IMR-90 (cell line): ENCODE measurements around the gene FAM83C. TPM values are rescaled to one million over a fixed set of nuclear protein-coding genes. Genes with fewer than 3 reads are reported as not detected.

Experiments used
- ATAC-seq: fragments of 200-7000 bp; cut with Tn5 transposase; 2 replicates; pipeline ENCODE4 v1.9.1; 2020; ENCODE audit warnings: low read depth, mild to moderate bottlenecking, moderate library complexity
- BruUV-seq: library from RNA; stranded (reverse); fragments of 400-500 nt; replicated peaks from 2 replicates; lab custom pipeline; 2021; lab: Mats Ljungman, UMichigan
- CTCF ChIA-PET: fragments of 300-600 bp; formaldehyde crosslinking; extraction: SDS; loops from one replicate; lab custom pipeline; 2021; ENCODE audit warnings: antibody characterized with exemption; lab: Yijun Ruan, JAX
- POLR2A ChIA-PET: fragments of 300-600 bp; sonication (Branson Sonifier 250); formaldehyde crosslinking; loops from one replicate; lab custom pipeline; 2022; ENCODE audit warnings: antibody characterized with exemption; ENCODE audit not compliant: unreplicated experiment; lab: Charles Lee
- DNase-seq: peaks from one replicate; pipeline ENCODE4 v3.0.0; 2013
- H2AFZ ChIP-seq: replicated peaks from 2 replicates; pipeline ENCODE3; 2013; ENCODE audit warnings: low read length, mild to moderate bottlenecking; ENCODE audit not compliant: poor library complexity
- H2AK5ac ChIP-seq: 2 replicates; pipeline ENCODE4 v1.6.1; 2013; ENCODE audit warnings: low read depth, low read length, inconsistent platforms
- H2AK9ac ChIP-seq: replicated peaks from 2 replicates; pipeline ENCODE3; 2013; ENCODE audit warnings: mild to moderate bottlenecking, low read depth, low read length, moderate library complexity; ENCODE audit not compliant: poor library complexity
- H2BK120ac ChIP-seq: 2 replicates; pipeline ENCODE4 v1.6.1; 2013; ENCODE audit warnings: low read depth, low read length, inconsistent platforms
- H2BK15ac ChIP-seq: 3 replicates; pipeline ENCODE4 v1.6.1; 2013; ENCODE audit warnings: low read depth, low read length, inconsistent platforms
- H2BK20ac ChIP-seq: 2 replicates; pipeline ENCODE4 v1.6.1; 2013; ENCODE audit warnings: low read depth, mild to moderate bottlenecking, inconsistent platforms, low read length, moderate library complexity
- H2BK5ac ChIP-seq: 2 replicates; pipeline ENCODE4 v1.6.1; 2013; ENCODE audit warnings: mild to moderate bottlenecking, low read depth, low read length, inconsistent platforms; ENCODE audit not compliant: poor library complexity, severe bottlenecking
- H3K14ac ChIP-seq: replicated peaks from 2 replicates; pipeline ENCODE4 v1.6.1; 2013; ENCODE audit warnings: low read depth, low read length, inconsistent platforms
- H3K18ac ChIP-seq: 2 replicates; pipeline ENCODE4 v1.6.1; 2013; ENCODE audit warnings: low read depth, low read length, control low read depth
- H3K23ac ChIP-seq: 2 replicates; pipeline ENCODE4 v1.6.1; 2013; ENCODE audit warnings: low read depth, low read length, inconsistent platforms
- H3K27ac ChIP-seq: 2 replicates; pipeline ENCODE4 v1.5.1; 2013; ENCODE audit warnings: mild to moderate bottlenecking, control low read depth, low read length; ENCODE audit not compliant: insufficient read depth
- H3K27me3 ChIP-seq: 2 replicates; pipeline ENCODE4 v1.6.1; 2013; ENCODE audit warnings: low read length; ENCODE audit not compliant: control insufficient read depth, insufficient read depth
- H3K36me3 ChIP-seq: 2 replicates; pipeline ENCODE4 v1.6.1; 2013; ENCODE audit warnings: low read length, mixed read lengths; ENCODE audit not compliant: control insufficient read depth, insufficient read depth
- H3K4ac ChIP-seq: 2 replicates; pipeline ENCODE4 v1.6.1; 2013; ENCODE audit warnings: low read depth, low read length, inconsistent platforms
- H3K4me1 ChIP-seq: 2 replicates; pipeline ENCODE4 v1.6.1; 2013; ENCODE audit warnings: low read length, mixed read lengths; ENCODE audit not compliant: control insufficient read depth, insufficient read depth
- H3K4me2 ChIP-seq: 2 replicates; pipeline ENCODE4 v1.6.1; 2013; ENCODE audit warnings: low read depth, mild to moderate bottlenecking, control low read depth, low read length, moderate library complexity
- H3K4me3 ChIP-seq: 2 replicates; pipeline ENCODE4 v1.5.1; 2013; ENCODE audit warnings: low read depth, mild to moderate bottlenecking, control low read depth, low read length, moderate library complexity; ENCODE audit not compliant: insufficient read depth
- H3K56ac ChIP-seq: 2 replicates; pipeline ENCODE4 v1.6.1; 2013; ENCODE audit warnings: low read length, inconsistent platforms; ENCODE audit not compliant: insufficient read depth; ENCODE audit errors: extremely low read depth
- H3K79me1 ChIP-seq, 2 experiments: 2 replicates each; pipeline ENCODE4 v1.6.1; 2013; ENCODE audit warnings: low read length in 2 of 2, inconsistent platforms in 1 of 2, low read depth in 1 of 2
- H3K9ac ChIP-seq: 2 replicates; pipeline ENCODE4 v1.6.1; 2013; ENCODE audit warnings: low read depth, low read length, control low read depth
- H3K9me1 ChIP-seq: 2 replicates; pipeline ENCODE4 v1.6.1; 2013; ENCODE audit warnings: low read length, inconsistent platforms; ENCODE audit not compliant: insufficient read depth
- H3K9me3 ChIP-seq: 2 replicates; pipeline ENCODE4 v1.6.1; 2013; ENCODE audit warnings: low read length; ENCODE audit not compliant: control insufficient read depth, insufficient read depth
- H4K20me1 ChIP-seq: 2 replicates; pipeline ENCODE4 v1.6.1; 2013; ENCODE audit warnings: low read length, inconsistent platforms; ENCODE audit not compliant: insufficient read depth
- H4K5ac ChIP-seq: 2 replicates; pipeline ENCODE4 v1.6.1; 2013; ENCODE audit warnings: mild to moderate bottlenecking, low read depth, low read length, control low read depth
- H4K8ac ChIP-seq, 2 experiments: 2 replicates each; pipeline ENCODE4 v1.6.1; 2013; ENCODE audit warnings: low read depth in 2 of 2, low read length in 2 of 2, control low read depth in 1 of 2, inconsistent platforms in 1 of 2
- H4K91ac ChIP-seq: 2 replicates; pipeline ENCODE4 v1.6.1; 2013; ENCODE audit warnings: low read depth, low read length, inconsistent platforms; ENCODE audit not compliant: insufficient read depth
- CEBPB ChIP-seq: IDR thresholded peaks from 2 replicates; pipeline ENCODE4 v1.6.1; 2012; ENCODE audit warnings: low read depth, low read length, improper control_type of control experiment
- CHD1 ChIP-seq: IDR thresholded peaks from 2 replicates; pipeline ENCODE4 v1.6.1; 2012; ENCODE audit warnings: low read depth, low read length, improper control_type of control experiment
- FOS ChIP-seq: fragments of 150-350 bp; IDR thresholded peaks from 2 replicates; pipeline ENCODE4 v1.6.1; 2016; ENCODE audit warnings: low read depth, low read length
- MAFK ChIP-seq: IDR thresholded peaks from 2 replicates; pipeline ENCODE4 v1.6.1; 2012; ENCODE audit warnings: low read depth, low read length, improper control_type of control experiment
- MAZ ChIP-seq: IDR thresholded peaks from 2 replicates; pipeline ENCODE4 v1.6.1; 2012; ENCODE audit warnings: low read depth, mild to moderate bottlenecking, low read length, improper control_type of control experiment, moderate library complexity, borderline replicate concordance
- MXI1 ChIP-seq: IDR thresholded peaks from 2 replicates; pipeline ENCODE4 v1.6.1; 2012; ENCODE audit warnings: low read depth, mild to moderate bottlenecking, low read length, moderate library complexity, borderline replicate concordance
- NFE2L2 ChIP-seq: fragments of 150-350 bp; IDR thresholded peaks from 2 replicates; pipeline ENCODE4 v1.6.1; 2016; ENCODE audit warnings: low read depth, mild to moderate bottlenecking, low read length
- POLR2A ChIP-seq: IDR thresholded peaks from 2 replicates; pipeline ENCODE4 v1.6.1; 2012; ENCODE audit warnings: mild to moderate bottlenecking, low read depth, low read length
- RAD21 ChIP-seq: IDR thresholded peaks from 2 replicates; pipeline ENCODE4 v1.6.1; 2012; ENCODE audit warnings: low read length, improper control_type of control experiment
- RCOR1 ChIP-seq: IDR thresholded peaks from 2 replicates; pipeline ENCODE4 v1.6.1; 2012; ENCODE audit warnings: mild to moderate bottlenecking, low read length, improper control_type of control experiment; ENCODE audit not compliant: insufficient replicate concordance
- RFX5 ChIP-seq: IDR thresholded peaks from 2 replicates; pipeline ENCODE4 v1.8.0; 2012; ENCODE audit warnings: low read depth, mild to moderate bottlenecking, low read length, moderate library complexity
- SMC3 ChIP-seq: fragments of 150-350 bp; IDR thresholded peaks from 2 replicates; pipeline ENCODE4 v1.6.1; 2016; ENCODE audit warnings: low read depth, mild to moderate bottlenecking, antibody characterized with exemption, low read length, moderate library complexity
- WGBS, 2 experiments: methylation state at CpG; one replicate each; pipeline versions ENCODE4 v1.1.5 to v1.1.7; 2013; ENCODE audit warnings: missing lambda C conversion rate in 2 of 2; ENCODE audit not compliant: insufficient read length in 1 of 2; ENCODE audit errors: extremely low coverage in 2 of 2; 5-methylcytosine and 5-hydroxymethylcytosine counted together
- dilution Hi-C: fragments of 300-500 bp; cut with HindIII; formaldehyde crosslinking; loops from one replicate; pipeline ENCODE4 v1.14.3; 2018; ENCODE audit warnings: low sequenced_read_pairs; ENCODE audit not compliant: unreplicated experiment
- in situ Hi-C: fragments of 300-500 bp; cut with MboI; formaldehyde crosslinking; loops from 3 replicates; pipeline ENCODE4 v1.14.3; 2019; ENCODE audit warnings: low sequenced_read_pairs, inconsistent platforms, mixed read lengths
- intact Hi-C: fragments of 100-400 bp; cut with micrococcal nuclease; formaldehyde crosslinking; loops from 2 replicates; pipeline ENCODE4 v1.10.0; 2022
- polyA plus RNA-seq, 3 experiments: library from polyadenylated mRNA; depleted of rRNA; stranded (reverse); fragments of >200 nt; gene quantifications; 2 replicates each; pipeline ENCODE4 v1.2.3, GENCODE V29; 2012; ENCODE audit warnings: low replicate concordance in 1 of 3
- total RNA-seq: library from RNA; depleted of rRNA; stranded (reverse); fragments of >200 nt; gene quantifications from 2 replicates; pipeline ENCODE4 v1.2.3, GENCODE V29; 2012
- TF ChIP-seq, protein P1 (sequence below): conservative IDR thresholded peaks from 2 replicates; pipeline ENCODE4 v1.5.1; 2012; ENCODE audit warnings: mild to moderate bottlenecking, low read depth, low read length, improper control_type of control experiment
- TF ChIP-seq, protein P2 (sequence below): fragments of 150-350 bp; IDR thresholded peaks from 2 replicates; pipeline ENCODE4 v1.6.1; 2016; ENCODE audit warnings: low read depth, mild to moderate bottlenecking, low read length, moderate library complexity, borderline replicate concordance
- TF ChIP-seq, protein P3 (sequence below): fragments of 150-350 bp; IDR thresholded peaks from 2 replicates; pipeline ENCODE4 v1.6.1; 2017; ENCODE audit warnings: mild to moderate bottlenecking, antibody characterized with exemption, low read length, low read depth

FAM83C gene
- total and polyA plus RNA-seq, 2 of the 4 experiments (the other 2 are of a cell fraction) = 0.02 TPM; not detected in 1

DNA sequence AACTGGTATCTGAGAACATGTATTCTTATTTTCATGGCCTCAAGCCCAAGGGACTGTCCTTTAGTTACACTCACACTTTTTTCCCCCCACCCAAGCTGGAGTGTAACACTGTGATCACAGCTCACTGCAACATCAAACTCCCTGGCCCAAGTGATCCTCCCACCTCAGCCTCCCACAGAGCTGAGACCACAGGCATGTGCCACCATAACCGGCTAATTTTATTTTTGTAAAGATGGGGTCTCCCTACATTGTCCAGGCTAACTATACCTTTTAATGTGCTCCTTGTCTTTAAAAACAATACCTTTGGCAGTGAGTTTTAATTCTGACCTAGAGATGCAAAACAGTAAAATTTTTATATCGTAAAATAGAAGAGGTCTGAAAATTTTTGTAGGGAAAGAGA, 48.2 kb upstream of the FAM83C start:
- intact Hi-C loops (no loop called here), dilution Hi-C loops (no loop called here), in situ Hi-C loops (no loop called here)
- no peak overlapping the region for H3K27ac ChIP-seq
- ChIA-PET CTCF (no interaction called here), POLR2A (no interaction called here)
- peaks cover 30% of the 10 kb centered on the region for H3K4me1 ChIP-seq
- no peaks in the 10 kb centered on the region for H3K9me3 ChIP-seq
- peak overlapping the region; percentile 64; the same call in 1 of the 2 replicates for H2BK20ac ChIP-seq
- peak overlapping the region; percentile 73; the same call in 1 of the 2 replicates for H2AK5ac ChIP-seq
- peak overlapping the region; percentile 3 for H2AK9ac ChIP-seq
- H3K79me1 ChIP-seq = peaks cover 2 to 38% of the 10 kb centered on the region in 2 experiments; a peak in 3 of 4 replicates
- peaks cover 23% of the 10 kb centered on the region for H3K9me1 ChIP-seq
- DNase-seq (no peak), ATAC-seq (no peak)
- no peak overlapping the region for H2AFZ ChIP-seq
- peak overlapping the region; percentile 12 to 64; a peak in 2 of 4 replicates for H4K8ac ChIP-seq
- H2BK120ac ChIP-seq = peak overlapping the region; percentile 79
- WGBS, 2 experiments = 100% methylated on average over 1 of the region's 2 CpGs; no CpG with 5 or more reads in 1 of the 2 experiments
- peak overlapping the region; percentile 42; the same call in 1 of the 2 replicates for H3K14ac ChIP-seq
- H3K56ac ChIP-seq = no peak overlapping the region
- H3K18ac ChIP-seq = peak overlapping the region; percentile 86
- peak overlapping the region; percentile 33; the same call in 1 of the 2 replicates for H4K5ac ChIP-seq
- no peak overlapping the region for H3K4me2 ChIP-seq
- BruUV-seq = no TSS peak
- no peak overlapping the region for H3K9ac ChIP-seq
- peaks cover 2% of the 10 kb centered on the region; the same call in 1 of the 2 replicates for H3K36me3 ChIP-seq
- H3K4ac ChIP-seq = peak overlapping the region; percentile 76
- H3K23ac ChIP-seq = no peak overlapping the region; the same call in 1 of the 2 replicates
- H3K4me3 ChIP-seq = no peak overlapping the region
- TF ChIP-seq, protein P1, sequence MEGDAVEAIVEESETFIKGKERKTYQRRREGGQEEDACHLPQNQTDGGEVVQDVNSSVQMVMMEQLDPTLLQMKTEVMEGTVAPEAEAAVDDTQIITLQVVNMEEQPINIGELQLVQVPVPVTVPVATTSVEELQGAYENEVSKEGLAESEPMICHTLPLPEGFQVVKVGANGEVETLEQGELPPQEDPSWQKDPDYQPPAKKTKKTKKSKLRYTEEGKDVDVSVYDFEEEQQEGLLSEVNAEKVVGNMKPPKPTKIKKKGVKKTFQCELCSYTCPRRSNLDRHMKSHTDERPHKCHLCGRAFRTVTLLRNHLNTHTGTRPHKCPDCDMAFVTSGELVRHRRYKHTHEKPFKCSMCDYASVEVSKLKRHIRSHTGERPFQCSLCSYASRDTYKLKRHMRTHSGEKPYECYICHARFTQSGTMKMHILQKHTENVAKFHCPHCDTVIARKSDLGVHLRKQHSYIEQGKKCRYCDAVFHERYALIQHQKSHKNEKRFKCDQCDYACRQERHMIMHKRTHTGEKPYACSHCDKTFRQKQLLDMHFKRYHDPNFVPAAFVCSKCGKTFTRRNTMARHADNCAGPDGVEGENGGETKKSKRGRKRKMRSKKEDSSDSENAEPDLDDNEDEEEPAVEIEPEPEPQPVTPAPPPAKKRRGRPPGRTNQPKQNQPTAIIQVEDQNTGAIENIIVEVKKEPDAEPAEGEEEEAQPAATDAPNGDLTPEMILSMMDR = no peak
- no peak for TF ChIP-seq POLR2A
- TF ChIP-seq RCOR1 = no peak
- TF ChIP-seq, protein P2, sequence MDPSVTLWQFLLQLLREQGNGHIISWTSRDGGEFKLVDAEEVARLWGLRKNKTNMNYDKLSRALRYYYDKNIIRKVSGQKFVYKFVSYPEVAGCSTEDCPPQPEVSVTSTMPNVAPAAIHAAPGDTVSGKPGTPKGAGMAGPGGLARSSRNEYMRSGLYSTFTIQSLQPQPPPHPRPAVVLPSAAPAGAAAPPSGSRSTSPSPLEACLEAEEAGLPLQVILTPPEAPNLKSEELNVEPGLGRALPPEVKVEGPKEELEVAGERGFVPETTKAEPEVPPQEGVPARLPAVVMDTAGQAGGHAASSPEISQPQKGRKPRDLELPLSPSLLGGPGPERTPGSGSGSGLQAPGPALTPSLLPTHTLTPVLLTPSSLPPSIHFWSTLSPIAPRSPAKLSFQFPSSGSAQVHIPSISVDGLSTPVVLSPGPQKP = no peak
- no peak for TF ChIP-seq CEBPB
- TF ChIP-seq, protein P3, sequence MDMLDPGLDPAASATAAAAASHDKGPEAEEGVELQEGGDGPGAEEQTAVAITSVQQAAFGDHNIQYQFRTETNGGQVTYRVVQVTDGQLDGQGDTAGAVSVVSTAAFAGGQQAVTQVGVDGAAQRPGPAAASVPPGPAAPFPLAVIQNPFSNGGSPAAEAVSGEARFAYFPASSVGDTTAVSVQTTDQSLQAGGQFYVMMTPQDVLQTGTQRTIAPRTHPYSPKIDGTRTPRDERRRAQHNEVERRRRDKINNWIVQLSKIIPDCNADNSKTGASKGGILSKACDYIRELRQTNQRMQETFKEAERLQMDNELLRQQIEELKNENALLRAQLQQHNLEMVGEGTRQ = no peak
- no peak for TF ChIP-seq NFE2L2
- no peak for TF ChIP-seq MAFK
- no peak for TF ChIP-seq MXI1
- no peak for TF ChIP-seq MAZ
- no peak for TF ChIP-seq RFX5
- TF ChIP-seq FOS = no peak
- no peak for TF ChIP-seq CHD1
- TF ChIP-seq SMC3 = no peak
- TF ChIP-seq RAD21 = no peak
- peak overlapping the region; percentile 15 for H2BK5ac ChIP-seq
- H3K27me3 ChIP-seq = no peaks in the 10 kb centered on the region
- peak overlapping the region; percentile 12; the same call in 1 of the 2 replicates for H4K91ac ChIP-seq
- no peak overlapping the region for H2BK15ac ChIP-seq
- H4K20me1 ChIP-seq = no peaks in the 10 kb centered on the region
